MV-4-11 (cell line): ENCODE data around the gene SETDB2.
"Not testable (repeated sequence)": the region's sequence is repeated elsewhere in the genome, so short reads cannot be mapped to it uniquely, and the experiment has no call there.

Experiments used
- DNase-seq: peaks from one replicate; lab custom pipeline; 2025; lab: John Stamatoyannopoulos, UW

The SETDB2 gene

GRCh38 chr13:49464621-49465325 is 20.7 kb downstream of the SETDB2 start:
- no peak for DNase-seq

- DNase-seq: no peak
These were observed 22.3 kb downstream of the SETDB2 start for GRCh38 chr13:49466292-49466838.

GRCh38 chr13:49472186-49472585 is 28.1 kb downstream of the SETDB2 start:
- no peak for DNase-seq

GRCh38 chr13:49476529-49476928 is 32.5 kb downstream of the SETDB2 start:
- DNase-seq: no peak

- DNase-seq: no peak
These were observed 37.7 kb downstream of the SETDB2 start for GRCh38 chr13:49481788-49482187.

- no peak for DNase-seq
These were observed 44.5 kb downstream of the SETDB2 start for GRCh38 chr13:49488563-49488962.

- peak; percentile 28 for DNase-seq
These were observed 50.6 kb downstream of the SETDB2 start for GRCh38 chr13:49494645-49495044.

GRCh38 chr13:49495783-49496762 is 52.0 kb downstream of the SETDB2 start, which contains the start of gene PHF11:
PHF11 (plus strand) TSS chr13:49495953; CDS start chr13:49496002, 49 bp downstream.
- peak; percentile 80 for DNase-seq

- not testable (repeated sequence) for DNase-seq
These were observed 52.8 kb downstream of the SETDB2 start for GRCh38 chr13:49496837-49497236.

GRCh38 chr13:49497272-49497671 is 53.2 kb downstream of the SETDB2 start:
- DNase-seq: no peak

- DNase-seq: no peak
These were observed 54.1 kb downstream of the SETDB2 start for GRCh38 chr13:49498206-49498605.

- DNase-seq: no peak
These were observed 56.0 kb downstream of the SETDB2 start for GRCh38 chr13:49499889-49500660.

GRCh38 chr13:49502954-49503353 is 58.9 kb downstream of the SETDB2 start:
- no peak for DNase-seq

- no peak for DNase-seq
These were observed 59.9 kb downstream of the SETDB2 start for GRCh38 chr13:49503951-49504350.

- DNase-seq: no peak
These were observed 68.5 kb downstream of the SETDB2 start for GRCh38 chr13:49512578-49512977.

GRCh38 chr13:49516467-49516866 is 72.4 kb downstream of the SETDB2 start:
- DNase-seq: no peak

GRCh38 chr13:49517461-49517860 is 73.4 kb downstream of the SETDB2 start:
- no peak for DNase-seq

GRCh38 chr13:49521224-49521623 is 77.2 kb downstream of the SETDB2 start:
- no peak for DNase-seq

GRCh38 chr13:49524740-49525501 is 80.8 kb downstream of the SETDB2 start:
- no peak for DNase-seq

- peak; percentile 59 for DNase-seq
These were observed 83.0 kb downstream of the SETDB2 start for GRCh38 chr13:49527123-49527522.

- DNase-seq: peak; percentile 45
These were observed 84.1 kb downstream of the SETDB2 start for GRCh38 chr13:49528161-49528560.
